K562 (cell line): Measurements from ENCODE around the gene PRDM10. TPM values are rescaled to one million over a fixed set of nuclear protein-coding genes. Genes with fewer than 3 reads are reported as not detected.

Source experiments
- CBX3 ChIP-seq, 2 experiments: IDR thresholded peaks; 1 replicate in 1 of 2; 2 replicates in 1 of 2; pipeline ENCODE4 v1.6.1; 2012; ENCODE audit warnings: inconsistent platforms in 2 of 2, low read length in 2 of 2, borderline replicate concordance in 1 of 2, control low read depth in 1 of 2
- ETV6 ChIP-seq, 3 experiments: fragments of 150-350 bp in 1 of 3; sonication (generic) in 1 of 3; formaldehyde crosslinking in 1 of 3; IDR thresholded peaks; 2 replicates each; pipeline versions ENCODE4 v1.6.1 to v1.8.0; 2014 to 2022; ENCODE audit warnings: borderline replicate concordance in 2 of 3, low read depth in 2 of 3, antibody characterized with exemption in 1 of 3, low read length in 1 of 3, mild to moderate bottlenecking in 1 of 3, missing genetic modification reagents in 1 of 3
- ID3 ChIP-seq, 2 experiments: fragments of 250-450 bp in 1 of 2; fragments of 450-650 bp in 1 of 2; sonication (Bioruptor Pico) in 1 of 2; IDR thresholded peaks; 2 replicates each; pipeline versions ENCODE4 v1.6.1 to v1.8.0; 2016 to 2021; ENCODE audit warnings: mild to moderate bottlenecking in 2 of 2, moderate library complexity in 2 of 2, missing compliant biosample characterization in 1 of 2, missing genetic modification characterization in 1 of 2
- MCM7 ChIP-seq, 2 experiments: fragments of 450-650 bp; IDR thresholded peaks; 2 replicates each; pipeline ENCODE4 v1.6.1; 2016 to 2018
- MYNN ChIP-seq, 2 experiments: sonication (generic); formaldehyde crosslinking in 1 of 2; IDR thresholded peaks; 2 replicates each; pipeline versions ENCODE4 v1.5.0 to v1.6.1; 2016 to 2020; ENCODE audit warnings: antibody characterized with exemption in 1 of 2, missing genetic modification reagents in 1 of 2
- PTRF ChIP-seq: fragments of 450-650 bp; IDR thresholded peaks from 2 replicates; pipeline ENCODE4 v1.6.1; 2016; ENCODE audit warnings: mild to moderate bottlenecking, missing genetic modification characterization, missing compliant biosample characterization
- PTTG1 ChIP-seq: fragments of 450-650 bp; IDR thresholded peaks from 2 replicates; pipeline ENCODE4 v1.6.1; 2016; ENCODE audit warnings: low read depth, mild to moderate bottlenecking, missing genetic modification characterization, missing compliant biosample characterization
- RBM14 ChIP-seq: fragments of 200-400 bp; formaldehyde crosslinking; IDR thresholded peaks from 2 replicates; pipeline ENCODE4 v1.6.1; 2018; ENCODE audit warnings: low read depth, mild to moderate bottlenecking, low read length, moderate library complexity, borderline replicate concordance; ENCODE audit not compliant: insufficient read depth
- SIRT6 ChIP-seq: IDR thresholded peaks from one replicate; pipeline ENCODE4 v1.6.1; 2012; ENCODE audit warnings: low read depth, mild to moderate bottlenecking, control low read depth, inconsistent platforms, low read length, moderate library complexity
- SP1 ChIP-seq: sonication (generic); formaldehyde crosslinking; IDR thresholded peaks from 2 replicates; pipeline ENCODE4 v1.8.1; 2022; ENCODE audit warnings: mild to moderate bottlenecking, missing genetic modification reagents
- SP2 ChIP-seq: IDR thresholded peaks from 2 replicates; pipeline ENCODE4 v1.6.1; 2011; ENCODE audit warnings: mild to moderate bottlenecking, low read depth, low read length, moderate library complexity; ENCODE audit not compliant: poor library complexity, severe bottlenecking; ENCODE audit errors: extremely low read depth
- TSC22D4 ChIP-seq: fragments of 450-650 bp; IDR thresholded peaks from 2 replicates; pipeline ENCODE4 v1.6.1; 2016; ENCODE audit warnings: missing genetic modification characterization, missing biosample characterization, control low read depth
- ZBTB8A ChIP-seq: fragments of 450-650 bp; IDR thresholded peaks from 2 replicates; pipeline ENCODE4 v1.6.1; 2018; ENCODE audit warnings: mild to moderate bottlenecking, moderate library complexity; ENCODE audit not compliant: partially characterized antibody
- ZNF140 ChIP-seq: fragments of 250-450 bp; sonication (Bioruptor Pico); IDR thresholded peaks from 2 replicates; pipeline ENCODE4 v1.8.0; 2021; ENCODE audit warnings: moderate library complexity, mild to moderate bottlenecking, inconsistent platforms
- ZNF239 ChIP-seq: fragments of 250-450 bp; sonication (Bioruptor Pico); IDR thresholded peaks from 2 replicates; pipeline ENCODE4 v1.4.0; 2020; ENCODE audit warnings: mild to moderate bottlenecking
- ZNF324 ChIP-seq: fragments of 250-450 bp; sonication (Bioruptor Pico); IDR thresholded peaks from 2 replicates; pipeline ENCODE4 v1.4.0; 2020; ENCODE audit warnings: mild to moderate bottlenecking
- ZNF77 ChIP-seq: fragments of 250-450 bp; sonication (Bioruptor Pico); IDR thresholded peaks from 2 replicates; pipeline ENCODE4 v1.5.0; 2020
- ZNF780A ChIP-seq: fragments of 250-450 bp; sonication (Bioruptor Pico); IDR thresholded peaks from 2 replicates; pipeline ENCODE4 v1.5.0; 2021; ENCODE audit warnings: mild to moderate bottlenecking
- polyA plus RNA-seq, 8 experiments: library from polyadenylated mRNA; depleted of rRNA in 4 of 8; stranded (reverse) in 5 of 8; unstranded in 3 of 8; fragments of >200 nt; fragmentation: Nextera tagmentation in 2 of 8; fragmentation: Illumina TruSeq in 1 of 8; extraction: Ambion mirVana in 2 of 8; extraction: Trizol in 1 of 8; gene quantifications; 2 replicates each; pipeline versions ENCODE4 v1.2.1 to v1.2.3, GENCODE V29; 2011 to 2014; ENCODE audit warnings: inconsistent platforms in 1 of 8, missing spikeins in 1 of 8
- total RNA-seq, 7 experiments: library from RNA; depleted of rRNA in 6 of 7; stranded (reverse); fragments of >200 nt in 6 of 7; fragmentation: Illumina TruSeq in 2 of 7; extraction: Trizol in 2 of 7; gene quantifications; 2 replicates each; pipeline versions ENCODE4 v1.2.1 to v1.2.3, GENCODE V29; 2011 to 2021; ENCODE audit warnings: low replicate concordance in 1 of 7
- TF ChIP-seq, protein P1 (sequence below): fragments of 450-650 bp; formaldehyde crosslinking; IDR thresholded peaks from 2 replicates; pipeline ENCODE4 v1.4.0; 2020; ENCODE audit warnings: mild to moderate bottlenecking, moderate library complexity
- TF ChIP-seq, protein P2 (sequence below), 2 experiments: IDR thresholded peaks in 1 of 2; conservative IDR thresholded peaks in 1 of 2; 2 replicates each; pipeline ENCODE4 v1.6.1; 2016; ENCODE audit warnings: low read depth in 2 of 2, mild to moderate bottlenecking in 1 of 2, missing compliant biosample characterization in 1 of 2, missing genetic modification characterization in 1 of 2, moderate library complexity in 1 of 2
- TF ChIP-seq, protein P3 (sequence below): sonication (generic); formaldehyde crosslinking; IDR thresholded peaks from 2 replicates; pipeline ENCODE4 v1.8.0; 2022; ENCODE audit warnings: missing genetic modification reagents, mild to moderate bottlenecking, borderline replicate concordance

The PRDM10 gene
- total and polyA plus RNA-seq, 9 of the 15 experiments (the other 6 are each of a cell fraction or from before 2014, with no cell fraction given): 0.89 to 9.3 (median 4.5) TPM

DNA sequence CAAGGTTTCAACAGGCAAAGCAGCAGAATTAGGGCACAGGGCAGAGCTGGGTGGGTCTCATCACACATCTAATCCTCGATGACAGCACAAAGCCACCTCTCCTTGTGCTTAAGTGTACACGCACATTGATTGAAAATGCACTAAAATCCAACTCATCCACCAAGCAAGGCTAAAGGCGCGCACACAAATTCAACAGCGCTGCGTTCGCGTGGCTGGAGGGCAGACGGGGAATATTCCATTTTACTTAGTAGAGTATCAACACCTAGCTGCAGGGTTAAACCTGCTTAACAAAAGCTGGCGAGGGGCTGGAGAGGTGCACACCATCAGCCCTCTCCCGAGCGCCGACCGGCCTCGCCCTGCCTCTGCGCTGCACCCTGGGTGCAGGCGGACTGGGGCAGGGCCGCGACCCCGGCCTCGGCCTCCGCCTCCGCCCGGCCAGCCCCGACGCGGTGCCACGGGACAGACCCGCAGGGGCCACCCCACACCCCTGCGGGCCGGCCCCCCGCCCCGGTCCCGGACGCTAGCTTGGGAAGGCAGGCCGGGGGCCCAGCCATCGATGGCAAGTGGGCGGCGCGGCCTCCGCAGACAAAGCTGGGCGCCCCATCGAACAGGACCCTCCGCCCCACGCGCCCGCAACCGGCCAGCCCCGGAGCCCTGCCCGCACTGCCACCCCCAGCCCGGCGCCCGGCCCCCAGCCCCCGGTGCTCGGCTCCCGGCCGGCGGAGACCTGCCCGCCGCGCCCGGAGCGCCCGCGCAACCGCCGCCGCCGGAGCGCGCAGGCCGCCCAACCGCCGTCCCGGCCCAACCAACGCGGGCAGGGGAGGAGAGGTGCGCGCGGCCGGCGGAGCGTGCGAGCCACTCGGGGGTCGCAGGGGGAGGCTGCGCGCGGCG, 929 bp downstream of the PRDM10 start (continued):
- TF ChIP-seq ID3 (CRISPR knock-in tag; IDR thresholded peaks at IDR 0.05) (no peak), ID3 (tag; IDR thresholded peaks at IDR 0.05) (no peak), SP1 (no peak; the same call in 1 of the 2 replicates), MYNN (IDR thresholded peaks at IDR 0.05) (no peak), MYNN (CRISPR knock-in tag; IDR thresholded peaks at IDR 0.05) (no peak), ZNF77 (CRISPR knock-in tag) (no peak), ZNF780A (CRISPR knock-in tag) (no peak), CBX3 (IDR thresholded peaks at IDR 0.05; ENCODE audit: borderline replicate concordance in 1 of 2, low read length in 2 of 2) (no peak), ZNF239 (CRISPR knock-in tag) (no peak), ETV6 (IDR thresholded peaks at IDR 0.05; ENCODE audit: borderline replicate concordance in 1 of 2, low read depth in 2 of 2, low read length in 1 of 2) (no peak), ETV6 (CRISPR knock-in tag; IDR thresholded peaks at IDR 0.05; ENCODE audit: borderline replicate concordance) (no peak), PTTG1 (tag) (no peak), ZNF140 (no peak), ZBTB8A (no peak), RBM14 (no peak), MCM7 (IDR thresholded peaks at IDR 0.05) (no peak), ZNF324 (CRISPR knock-in tag) (no peak), PTRF (tag) (no peak), TSC22D4 (no peak), SIRT6 (no peak), SP2 (no peak)
- TF ChIP-seq, protein P1, sequence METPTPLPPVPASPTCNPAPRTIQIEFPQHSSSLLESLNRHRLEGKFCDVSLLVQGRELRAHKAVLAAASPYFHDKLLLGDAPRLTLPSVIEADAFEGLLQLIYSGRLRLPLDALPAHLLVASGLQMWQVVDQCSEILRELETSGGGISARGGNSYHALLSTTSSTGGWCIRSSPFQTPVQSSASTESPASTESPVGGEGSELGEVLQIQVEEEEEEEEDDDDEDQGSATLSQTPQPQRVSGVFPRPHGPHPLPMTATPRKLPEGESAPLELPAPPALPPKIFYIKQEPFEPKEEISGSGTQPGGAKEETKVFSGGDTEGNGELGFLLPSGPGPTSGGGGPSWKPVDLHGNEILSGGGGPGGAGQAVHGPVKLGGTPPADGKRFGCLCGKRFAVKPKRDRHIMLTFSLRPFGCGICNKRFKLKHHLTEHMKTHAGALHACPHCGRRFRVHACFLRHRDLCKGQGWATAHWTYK: no peak; the same call in 1 of the 2 replicates
- TF ChIP-seq, protein P2, sequence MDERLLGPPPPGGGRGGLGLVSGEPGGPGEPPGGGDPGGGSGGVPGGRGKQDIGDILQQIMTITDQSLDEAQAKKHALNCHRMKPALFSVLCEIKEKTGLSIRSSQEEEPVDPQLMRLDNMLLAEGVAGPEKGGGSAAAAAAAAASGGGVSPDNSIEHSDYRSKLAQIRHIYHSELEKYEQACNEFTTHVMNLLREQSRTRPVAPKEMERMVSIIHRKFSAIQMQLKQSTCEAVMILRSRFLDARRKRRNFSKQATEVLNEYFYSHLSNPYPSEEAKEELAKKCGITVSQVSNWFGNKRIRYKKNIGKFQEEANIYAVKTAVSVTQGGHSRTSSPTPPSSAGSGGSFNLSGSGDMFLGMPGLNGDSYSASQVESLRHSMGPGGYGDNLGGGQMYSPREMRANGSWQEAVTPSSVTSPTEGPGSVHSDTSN (CRISPR knock-in tag; IDR thresholded peaks at IDR 0.05; ENCODE audit: low read depth): no peak
- TF ChIP-seq, protein P2 (tag; conservative IDR thresholded peaks at IDR 0.05; ENCODE audit: low read depth): no peak
- TF ChIP-seq, protein P3, sequence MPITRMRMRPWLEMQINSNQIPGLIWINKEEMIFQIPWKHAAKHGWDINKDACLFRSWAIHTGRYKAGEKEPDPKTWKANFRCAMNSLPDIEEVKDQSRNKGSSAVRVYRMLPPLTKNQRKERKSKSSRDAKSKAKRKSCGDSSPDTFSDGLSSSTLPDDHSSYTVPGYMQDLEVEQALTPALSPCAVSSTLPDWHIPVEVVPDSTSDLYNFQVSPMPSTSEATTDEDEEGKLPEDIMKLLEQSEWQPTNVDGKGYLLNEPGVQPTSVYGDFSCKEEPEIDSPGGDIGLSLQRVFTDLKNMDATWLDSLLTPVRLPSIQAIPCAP (CRISPR knock-in tag): no peak
